Neural progenitor cell (in vitro differentiated cells): Measurements from ENCODE around the gene DDX56. TPM values are rescaled to one million over a fixed set of nuclear protein-coding genes. Genes with fewer than 3 reads are reported as not detected.

Source experiments
- DNase-seq: peaks from one replicate; pipeline ENCODE4 v3.0.0-alpha.2; 2016; ENCODE audit warnings: low spot score
- H2AFZ ChIP-seq: fragments of 200-600 bp; sonication (generic); replicated peaks from 2 replicates; pipeline ENCODE4 v1.6.1; 2016; ENCODE audit warnings: antibody characterized with exemption
- H3F3A ChIP-seq: fragments of 200-600 bp; sonication (generic); 2 replicates; pipeline ENCODE4 v1.6.1; 2016; ENCODE audit warnings: antibody characterized with exemption, low read depth
- H3K27ac ChIP-seq: fragments of 200-600 bp; sonication (generic); 2 replicates; pipeline ENCODE4 v1.5.1; 2016; ENCODE audit warnings: mild to moderate bottlenecking
- H3K27me3 ChIP-seq: fragments of 200-600 bp; sonication (generic); 2 replicates; pipeline ENCODE4 v1.6.1; 2016; ENCODE audit warnings: mild to moderate bottlenecking, moderate library complexity
- H3K36me3 ChIP-seq: fragments of 200-600 bp; sonication (generic); 2 replicates; pipeline ENCODE4 v1.5.1; 2016
- H3K4me1 ChIP-seq: fragments of 200-600 bp; sonication (generic); 2 replicates; pipeline ENCODE4 v1.6.1; 2016; ENCODE audit warnings: mixed run types
- H3K4me2 ChIP-seq: fragments of 200-600 bp; sonication (generic); 2 replicates; pipeline ENCODE4 v1.6.1; 2016
- H3K4me3 ChIP-seq: fragments of 200-600 bp; sonication (generic); 2 replicates; pipeline ENCODE4 v1.5.1; 2016
- H3K79me2 ChIP-seq: fragments of 200-600 bp; sonication (generic); 2 replicates; pipeline ENCODE4 v1.6.1; 2016; ENCODE audit warnings: low read depth
- H3K9ac ChIP-seq: fragments of 200-600 bp; sonication (generic); 2 replicates; pipeline ENCODE4 v1.6.1; 2016
- H3K9me3 ChIP-seq: fragments of 200-600 bp; sonication (generic); 2 replicates; pipeline ENCODE4 v1.5.1; 2016; ENCODE audit warnings: low read depth
- H4K20me1 ChIP-seq: fragments of 200-600 bp; sonication (generic); 2 replicates; pipeline ENCODE4 v1.6.1; 2016; ENCODE audit warnings: low read depth
- H3K27ac Mint-ChIP-seq: 3 replicates; pipeline ENCODE4 v1.8.0; 2021; ENCODE audit warnings: mixed read lengths
- H3K27me3 Mint-ChIP-seq: 2 replicates; pipeline ENCODE4 v1.8.0; 2022; ENCODE audit warnings: low read depth, mild to moderate bottlenecking, inconsistent platforms, moderate library complexity, mixed read lengths; ENCODE audit not compliant: insufficient read depth
- H3K36me3 Mint-ChIP-seq: 3 replicates; pipeline ENCODE4 v1.8.0; 2021; ENCODE audit warnings: mixed read lengths
- H3K4me1 Mint-ChIP-seq: 3 replicates; pipeline ENCODE4 v1.8.0; 2021; ENCODE audit warnings: mixed read lengths
- H3K4me3 Mint-ChIP-seq: 3 replicates; pipeline ENCODE4 v1.8.0; 2021; ENCODE audit warnings: mild to moderate bottlenecking, moderate library complexity, mixed read lengths
- H3K9me3 Mint-ChIP-seq: 3 replicates; pipeline ENCODE4 v1.8.0; 2020; ENCODE audit warnings: mixed read lengths
- EZH2 ChIP-seq: fragments of 200-600 bp; sonication (generic); IDR thresholded peaks from 2 replicates; pipeline ENCODE4 v1.6.1; 2017; ENCODE audit warnings: antibody characterized with exemption, mild to moderate bottlenecking, moderate library complexity
- EZH2phosphoT487 ChIP-seq: fragments of 200-600 bp; sonication (generic); IDR thresholded peaks from 2 replicates; pipeline ENCODE4 v1.6.1; 2017; ENCODE audit warnings: antibody characterized with exemption
- total RNA-seq: library from RNA; depleted of rRNA; stranded (reverse); fragments of >200 nt; gene quantifications from 2 replicates; pipeline ENCODE4 v1.2.3, GENCODE V29; 2015; ENCODE audit warnings: low replicate concordance
- TF ChIP-seq, protein P1 (sequence below): fragments of 200-600 bp; sonication (generic); IDR thresholded peaks from 2 replicates; pipeline ENCODE4 v1.5.1; 2017; ENCODE audit warnings: antibody characterized with exemption, mild to moderate bottlenecking

Gene DDX56
- total RNA-seq, 1 donor from 2014 or later, result 67.5 TPM

- H3K36me3 ChIP-seq, result peaks cover 7% of the 10 kb centered on the region
These were observed 3.7 kb downstream of the DDX56 start for GRCh38 chr7:44569959-44570358.

DNA sequence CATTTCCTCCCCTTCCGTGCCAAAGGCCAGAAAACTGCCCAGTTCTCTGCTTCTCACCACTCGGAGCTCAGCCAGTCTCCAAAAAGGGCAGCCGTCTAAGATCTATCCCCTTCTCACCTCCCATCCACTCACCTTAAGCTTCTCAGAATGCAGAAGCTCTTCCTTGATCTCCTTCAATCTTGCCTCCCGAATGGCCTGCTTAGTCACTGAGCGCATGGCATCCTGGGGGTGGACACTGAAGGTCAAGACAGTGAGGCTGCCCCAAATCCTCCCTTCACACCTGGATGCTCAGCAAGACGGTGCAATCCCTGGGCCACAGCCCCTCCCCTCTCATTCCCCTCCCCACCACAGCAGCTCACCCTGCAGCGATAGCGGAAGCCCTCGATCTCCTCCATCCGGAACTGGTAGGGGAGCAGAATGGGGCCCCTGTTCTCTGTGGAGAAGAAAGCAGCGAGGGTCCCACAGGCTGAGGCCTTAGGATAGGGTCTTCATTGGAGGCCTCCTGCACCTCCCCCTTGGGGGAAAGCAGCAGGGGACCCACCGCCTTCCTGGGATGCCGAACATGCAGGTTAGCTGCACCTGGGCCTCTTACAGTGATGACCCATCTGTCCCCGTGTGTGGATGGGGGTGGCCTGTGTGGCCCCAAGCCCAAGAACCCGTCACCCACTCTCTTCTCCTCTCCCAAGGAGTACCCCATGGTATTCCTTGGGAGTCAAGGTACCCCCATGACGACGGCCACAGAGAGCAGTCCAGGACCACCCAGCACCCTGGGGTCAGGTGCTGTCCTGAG is 4.7 kb downstream of the DDX56 start:
- no peaks in the 10 kb centered on the region for H3K27me3 ChIP-seq
- no peak overlapping the region for H3K4me3 Mint-ChIP-seq
- H3K27ac ChIP-seq, result no peak overlapping the region
- peaks cover 26% of the 10 kb centered on the region for H3K79me2 ChIP-seq
- no peaks in the 10 kb centered on the region for H4K20me1 ChIP-seq
- no peak overlapping the region for H2AFZ ChIP-seq
- peaks cover 47% of the 10 kb centered on the region for H3K36me3 Mint-ChIP-seq
- H3K9me3 Mint-ChIP-seq, result no peaks in the 10 kb centered on the region
- H3K4me2 ChIP-seq, result no peak overlapping the region
- H3K36me3 ChIP-seq, result peaks cover 7% of the 10 kb centered on the region
- TF ChIP-seq EZH2 (no peak), EZH2phosphoT487 (no peak)
- TF ChIP-seq, protein P1, sequence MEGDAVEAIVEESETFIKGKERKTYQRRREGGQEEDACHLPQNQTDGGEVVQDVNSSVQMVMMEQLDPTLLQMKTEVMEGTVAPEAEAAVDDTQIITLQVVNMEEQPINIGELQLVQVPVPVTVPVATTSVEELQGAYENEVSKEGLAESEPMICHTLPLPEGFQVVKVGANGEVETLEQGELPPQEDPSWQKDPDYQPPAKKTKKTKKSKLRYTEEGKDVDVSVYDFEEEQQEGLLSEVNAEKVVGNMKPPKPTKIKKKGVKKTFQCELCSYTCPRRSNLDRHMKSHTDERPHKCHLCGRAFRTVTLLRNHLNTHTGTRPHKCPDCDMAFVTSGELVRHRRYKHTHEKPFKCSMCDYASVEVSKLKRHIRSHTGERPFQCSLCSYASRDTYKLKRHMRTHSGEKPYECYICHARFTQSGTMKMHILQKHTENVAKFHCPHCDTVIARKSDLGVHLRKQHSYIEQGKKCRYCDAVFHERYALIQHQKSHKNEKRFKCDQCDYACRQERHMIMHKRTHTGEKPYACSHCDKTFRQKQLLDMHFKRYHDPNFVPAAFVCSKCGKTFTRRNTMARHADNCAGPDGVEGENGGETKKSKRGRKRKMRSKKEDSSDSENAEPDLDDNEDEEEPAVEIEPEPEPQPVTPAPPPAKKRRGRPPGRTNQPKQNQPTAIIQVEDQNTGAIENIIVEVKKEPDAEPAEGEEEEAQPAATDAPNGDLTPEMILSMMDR, result no peak
- H3K9me3 ChIP-seq, result no peaks in the 10 kb centered on the region
- no peak overlapping the region for H3K9ac ChIP-seq
- peaks cover 5% of the 10 kb centered on the region for H3K27me3 Mint-ChIP-seq
- H3K4me1 Mint-ChIP-seq, result peaks cover 11% of the 10 kb centered on the region
- no peak for DNase-seq
- H3K4me3 ChIP-seq, result no peak overlapping the region
- peaks cover 8% of the 10 kb centered on the region for H3K4me1 ChIP-seq
- H3F3A ChIP-seq, result peaks cover 15% of the 10 kb centered on the region
- H3K27ac Mint-ChIP-seq, result no peak overlapping the region

More at GRCh38 chr7:44569959-44570358, 3.7 kb downstream of the DDX56 start:
- Mint-ChIP-seq H3K4me3 (no peak overlapping the region), H3K9me3 (no peaks in the 10 kb centered on the region), H3K36me3 (peaks cover 40% of the 10 kb centered on the region), H3K4me1 (peaks cover 18% of the 10 kb centered on the region), H3K27ac (no peak overlapping the region), H3K27me3 (peaks cover 5% of the 10 kb centered on the region)
- H2AFZ ChIP-seq, result no peak overlapping the region
- H3K27me3 ChIP-seq, result no peaks in the 10 kb centered on the region
- no peak overlapping the region for H3K4me2 ChIP-seq
- no peak overlapping the region for H3K27ac ChIP-seq
- no peaks in the 10 kb centered on the region for H3K9me3 ChIP-seq
- H3K4me1 ChIP-seq, result peaks cover 15% of the 10 kb centered on the region
- H3K9ac ChIP-seq, result no peak overlapping the region
- H3K79me2 ChIP-seq, result peaks cover 33% of the 10 kb centered on the region
- H3F3A ChIP-seq, result peaks cover 25% of the 10 kb centered on the region
- TF ChIP-seq, protein P1, result no peak
- no peak for TF ChIP-seq EZH2
- no peak for TF ChIP-seq EZH2phosphoT487
- no peak for DNase-seq
- H4K20me1 ChIP-seq, result no peaks in the 10 kb centered on the region
- no peak overlapping the region for H3K4me3 ChIP-seq

DNA sequence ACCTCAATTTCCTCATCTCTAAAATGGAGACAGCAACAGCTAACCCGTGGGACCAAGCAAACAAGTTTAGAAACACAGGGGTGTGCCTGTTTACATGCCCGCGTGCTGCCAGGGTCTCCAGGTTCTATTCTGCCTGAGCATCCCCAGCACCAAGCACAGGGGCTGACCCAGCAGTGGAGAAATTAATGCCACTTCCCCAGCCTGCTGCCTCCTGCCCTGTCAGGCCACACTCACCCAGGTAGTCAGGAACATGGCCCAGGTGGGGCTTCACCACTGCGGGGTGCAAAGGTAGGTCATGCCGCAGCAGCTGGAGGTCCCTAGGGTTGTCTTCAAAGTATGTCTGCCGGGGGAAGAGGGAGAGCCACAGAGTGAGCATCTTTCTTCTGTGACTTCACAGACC is 5.8 kb downstream of the DDX56 start:
- DNase-seq, result no peak
- Histone ChIP-seq H2AFZ (no peak overlapping the region), H3K4me2 (no peak overlapping the region), H3K4me1 (peaks cover 5% of the 10 kb centered on the region), H3K4me3 (no peak overlapping the region), H3K27me3 (no peaks in the 10 kb centered on the region), H3F3A (peaks cover 14% of the 10 kb centered on the region), H3K27ac (no peak overlapping the region), H3K9me3 (no peaks in the 10 kb centered on the region), H3K9ac (no peak overlapping the region), H3K79me2 (peaks cover 17% of the 10 kb centered on the region), H3K36me3 (peaks cover 7% of the 10 kb centered on the region), H4K20me1 (no peaks in the 10 kb centered on the region)
- TF ChIP-seq EZH2, result no peak
- no peak for TF ChIP-seq EZH2phosphoT487
- TF ChIP-seq, protein P1, result no peak
- peaks cover 6% of the 10 kb centered on the region for H3K4me1 Mint-ChIP-seq
- no peak overlapping the region for H3K27ac Mint-ChIP-seq
- no peak overlapping the region for H3K4me3 Mint-ChIP-seq
- H3K36me3 Mint-ChIP-seq, result peaks cover 52% of the 10 kb centered on the region
- H3K27me3 Mint-ChIP-seq, result peaks cover 5% of the 10 kb centered on the region
- no peaks in the 10 kb centered on the region for H3K9me3 Mint-ChIP-seq
